Activated naive CD4-positive, alpha-beta T cell treated with anti-CD3 and anti-CD28 coated beads, Interleukin-2, amount 10 ng/mL, durations not matched to agents 7 days and 5 days (primary cell): ENCODE measurements around the gene UBAP1L.
A peak's percentile ranks its signal among the peaks of the same experiment; 100 is the strongest.

Experiments
- CTCF ChIA-PET: fragments of 350-600 bp; sonication (Branson Sonifier 250); formaldehyde crosslinking; loops from one replicate; lab custom pipeline; 2021; ENCODE audit warnings: antibody characterized with exemption; lab: Charles Lee
- DNase-seq: peaks from one replicate; pipeline ENCODE4 v3.0.0-alpha.2; 2020
- H3K27ac Mint-ChIP-seq: one replicate; pipeline ENCODE4 v1.8.0; 2021; ENCODE audit warnings: mild to moderate bottlenecking, moderate library complexity, mixed read lengths
- H3K27me3 Mint-ChIP-seq: one replicate; pipeline ENCODE4 v1.8.0; 2021; ENCODE audit warnings: mild to moderate bottlenecking, mixed read lengths
- H3K36me3 Mint-ChIP-seq: one replicate; pipeline ENCODE4 v1.8.0; 2021; ENCODE audit warnings: mixed read lengths
- H3K4me1 Mint-ChIP-seq: one replicate; pipeline ENCODE4 v1.8.0; 2021; ENCODE audit warnings: mixed read lengths
- H3K4me3 Mint-ChIP-seq: one replicate; pipeline ENCODE4 v1.8.0; 2021; ENCODE audit warnings: mild to moderate bottlenecking, moderate library complexity, mixed read lengths
- H3K9me3 Mint-ChIP-seq: one replicate; pipeline ENCODE4 v1.8.0; 2021; ENCODE audit warnings: mixed read lengths

The UBAP1L gene

DNA sequence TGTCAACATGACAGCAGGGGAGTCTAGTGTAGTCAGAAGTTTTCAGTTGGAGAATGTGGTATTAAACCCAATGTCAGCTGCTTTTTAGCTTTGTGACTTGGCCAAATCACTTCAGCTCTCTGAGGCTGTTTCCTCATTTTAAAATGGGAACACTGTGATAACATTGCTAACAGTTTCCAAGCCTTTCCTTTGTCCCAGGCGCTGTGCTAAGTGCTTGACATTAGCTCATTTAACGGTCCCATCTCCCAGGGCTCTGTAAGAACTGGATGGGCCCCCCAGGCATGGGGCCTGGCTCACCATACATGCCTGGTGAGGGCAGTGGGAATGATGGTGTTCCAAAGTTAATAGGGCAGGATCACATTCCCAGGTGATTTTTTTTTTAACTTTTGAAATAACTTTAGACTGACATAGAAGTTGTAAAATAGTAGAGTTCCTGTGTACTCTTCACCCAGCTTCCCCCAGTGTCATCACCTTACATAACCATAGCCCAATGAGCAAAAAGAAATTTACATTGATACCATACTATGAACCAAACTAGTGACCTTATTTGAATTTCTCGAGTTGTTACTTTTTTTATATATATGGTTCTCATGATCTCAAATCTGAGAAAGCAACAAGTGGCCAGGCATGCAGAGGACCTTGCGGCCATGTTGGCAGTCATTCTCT is 54.9 kb downstream of the UBAP1L start:
- Mint-ChIP-seq H3K4me1 (peaks cover 3% of the 10 kb centered on the region), H3K9me3 (no peaks in the 10 kb centered on the region), H3K27ac (no peak overlapping the region), H3K36me3 (no peaks in the 10 kb centered on the region), H3K4me3 (no peak overlapping the region), H3K27me3 (peaks cover 38% of the 10 kb centered on the region)
- CTCF ChIA-PET, result interaction anchor here (0.9 kb wide), 1 partner anchor 41 kb away, joined by 3 read pairs; no protein-coding TSS in a partner anchor
- no peak for DNase-seq

DNA sequence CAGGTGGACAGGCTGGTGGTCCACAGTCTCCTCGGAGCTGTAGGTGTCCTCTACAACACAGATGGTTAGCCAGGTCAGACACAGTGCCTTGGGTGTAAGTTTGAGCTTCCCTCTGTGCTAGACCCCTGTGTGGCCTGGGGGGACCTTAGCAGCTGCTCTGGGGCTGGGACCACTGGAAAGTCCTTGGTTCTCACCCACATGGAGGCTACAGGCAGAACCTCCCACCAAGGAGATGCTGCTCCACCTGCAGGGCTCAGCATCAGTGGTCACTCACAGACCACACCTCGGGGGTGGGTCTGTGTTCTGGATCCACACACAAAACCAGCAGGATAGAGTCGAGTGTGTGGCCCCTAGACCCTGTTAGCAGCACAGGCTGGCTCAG is 55.6 kb downstream of the UBAP1L start:
- CTCF ChIA-PET, result no interaction called here
- Mint-ChIP-seq H3K27ac (no peak overlapping the region), H3K9me3 (no peaks in the 10 kb centered on the region), H3K27me3 (peaks cover 31% of the 10 kb centered on the region), H3K4me3 (no peak overlapping the region), H3K36me3 (no peaks in the 10 kb centered on the region), H3K4me1 (peaks cover 3% of the 10 kb centered on the region)
- DNase-seq, result no peak

DNA sequence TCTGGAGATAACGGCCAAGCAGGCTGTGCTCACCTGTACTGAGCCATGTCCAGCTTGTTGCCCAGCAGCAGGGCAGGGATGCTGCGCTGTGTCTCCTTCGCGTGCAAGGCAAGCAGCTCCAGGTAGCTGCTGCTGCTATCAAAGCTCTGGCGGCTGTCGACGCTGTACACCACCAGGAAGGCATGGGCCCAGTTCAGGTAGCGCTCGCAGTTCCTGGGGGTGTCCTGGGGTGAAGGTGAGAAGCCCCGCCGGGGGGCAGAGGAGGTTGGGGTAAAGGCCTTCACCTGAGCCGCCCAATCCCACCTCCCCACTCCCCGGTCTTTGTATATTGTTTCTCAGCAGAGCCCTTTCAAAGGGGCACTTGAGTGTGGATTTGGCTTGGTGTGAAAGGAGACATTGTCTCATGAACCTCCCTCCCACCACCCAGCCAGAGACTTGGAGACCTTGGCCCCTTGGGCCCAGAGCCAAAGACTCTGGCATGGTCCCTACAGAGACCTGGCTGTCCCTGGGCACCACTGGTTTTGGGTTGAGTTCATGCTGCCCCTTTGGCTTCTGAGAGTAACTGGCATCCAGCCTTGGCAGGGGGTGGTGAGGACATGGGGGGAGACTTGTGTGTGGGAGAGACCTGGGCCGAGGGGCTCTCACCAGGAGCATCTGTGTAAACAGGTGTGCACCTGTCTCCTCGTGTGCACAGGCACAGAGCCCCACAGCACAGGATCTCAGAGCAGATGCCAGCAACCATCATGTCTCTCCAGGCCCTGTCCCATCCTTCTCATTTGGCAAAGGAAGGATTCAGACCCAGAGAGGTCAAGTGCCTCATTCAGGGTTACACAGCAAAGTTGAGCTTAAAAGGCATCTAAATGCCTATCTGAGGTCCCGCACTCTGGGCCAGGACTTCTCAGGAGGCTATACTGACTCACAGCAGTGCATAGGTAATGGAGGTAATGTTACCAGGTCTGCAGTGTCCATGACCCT is 56.3 kb downstream of the UBAP1L start:
- Mint-ChIP-seq H3K4me3 (no peak overlapping the region), H3K27ac (no peak overlapping the region)

DNA sequence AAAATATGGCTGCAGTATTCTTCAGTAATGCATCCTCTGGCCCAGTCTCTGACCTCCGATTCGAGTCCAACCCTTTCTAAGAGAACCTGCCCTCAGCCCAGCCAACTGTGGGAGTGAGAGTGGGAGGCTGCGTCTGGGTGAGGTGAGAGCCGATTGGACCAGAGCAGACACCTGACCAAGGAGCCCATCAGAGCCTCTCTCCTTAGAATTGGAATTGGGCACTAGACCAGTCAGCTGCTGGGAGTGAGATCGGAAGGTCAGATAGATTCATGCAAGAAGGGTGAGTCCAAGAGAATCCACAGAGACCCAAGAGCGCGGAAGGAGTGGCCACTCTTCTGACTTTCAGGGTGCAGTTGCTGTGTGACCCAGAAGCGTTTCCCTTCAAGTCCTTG is 57.5 kb downstream of the UBAP1L start:
- CTCF ChIA-PET, result no interaction called here
- DNase-seq, result no peak
- peaks cover 18% of the 10 kb centered on the region for H3K27me3 Mint-ChIP-seq
- no peaks in the 10 kb centered on the region for H3K36me3 Mint-ChIP-seq
- peaks cover 3% of the 10 kb centered on the region for H3K4me1 Mint-ChIP-seq
- no peaks in the 10 kb centered on the region for H3K9me3 Mint-ChIP-seq
- peak overlapping the region; percentile 39 for H3K27ac Mint-ChIP-seq
- no peak overlapping the region for H3K4me3 Mint-ChIP-seq

More for the DNA sequence above, 56.3 kb downstream of the UBAP1L start:
- no peaks in the 10 kb centered on the region for H3K36me3 Mint-ChIP-seq
- DNase-seq, result no peak
- H3K4me1 Mint-ChIP-seq, result peaks cover 3% of the 10 kb centered on the region
- H3K9me3 Mint-ChIP-seq, result no peaks in the 10 kb centered on the region
- peaks cover 30% of the 10 kb centered on the region for H3K27me3 Mint-ChIP-seq
- CTCF ChIA-PET, result no interaction called here

DNA sequence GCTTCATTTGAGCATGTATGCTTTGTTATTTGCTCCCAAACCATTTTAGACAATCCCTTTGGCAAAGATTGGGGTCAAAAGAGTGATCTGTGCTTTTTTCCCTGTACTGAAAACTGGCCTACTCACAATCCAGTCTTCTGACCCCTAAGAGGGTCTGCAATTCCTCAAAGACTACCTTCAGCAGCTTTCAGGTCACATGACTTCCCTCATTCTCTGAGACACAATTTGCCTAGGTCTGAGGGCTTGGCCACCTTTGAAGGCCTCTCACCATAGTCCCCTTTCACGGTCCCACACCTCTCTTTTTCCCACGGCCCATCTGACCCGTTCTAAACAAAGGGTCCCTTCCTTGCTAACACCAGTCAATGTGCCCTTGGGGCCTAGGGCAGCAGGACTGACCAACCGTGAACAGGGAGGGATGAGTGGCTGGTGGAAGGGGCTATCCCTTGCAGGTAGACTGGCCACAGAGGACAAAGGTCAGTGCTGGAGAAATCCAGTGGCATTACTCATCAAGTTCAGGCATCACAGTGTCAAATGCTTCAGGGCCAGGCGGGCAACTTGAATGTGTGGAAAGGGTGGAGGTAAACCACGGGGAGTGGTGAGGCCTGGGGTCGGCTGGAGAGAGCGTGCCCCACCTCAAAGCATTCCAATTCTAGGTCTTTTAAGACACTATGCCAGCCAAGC is 58.0 kb downstream of the UBAP1L start:
- peaks cover 3% of the 10 kb centered on the region for H3K4me1 Mint-ChIP-seq
- H3K27ac Mint-ChIP-seq, result no peak overlapping the region
- no peak overlapping the region for H3K4me3 Mint-ChIP-seq
- CTCF ChIA-PET, result interaction anchor here (0.9 to 5.5 kb wide), 6 partner anchors 9 to 242 kb away, joined by 3 to 31 read pairs (median 18); partner anchors contain the start of gene KBTBD13
- no peaks in the 10 kb centered on the region for H3K9me3 Mint-ChIP-seq
- H3K36me3 Mint-ChIP-seq, result no peaks in the 10 kb centered on the region
- peaks cover 18% of the 10 kb centered on the region for H3K27me3 Mint-ChIP-seq
- no peak for DNase-seq

DNA sequence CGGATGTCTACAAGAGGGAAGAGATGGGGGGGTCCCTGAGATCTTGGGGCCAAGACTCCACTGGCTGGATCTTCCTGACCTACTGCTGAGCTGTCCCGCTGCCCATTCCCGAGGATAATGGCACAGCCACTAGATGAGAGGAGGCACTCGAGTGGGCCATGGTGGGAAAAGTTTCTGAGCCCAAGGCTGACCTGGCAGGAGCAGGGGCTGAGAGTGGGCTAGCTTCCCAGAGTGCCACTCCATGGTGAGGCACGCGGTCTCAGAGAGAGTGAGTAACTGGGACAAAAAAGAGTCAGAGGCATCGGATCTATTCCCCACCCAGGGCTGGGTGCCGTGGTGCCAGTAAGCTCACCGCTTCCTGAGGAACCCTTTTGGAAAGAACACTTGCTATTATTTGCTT is 58.9 kb downstream of the UBAP1L start:
- H3K27ac Mint-ChIP-seq, result no peak overlapping the region
- H3K27me3 Mint-ChIP-seq, result peaks cover 18% of the 10 kb centered on the region
- H3K9me3 Mint-ChIP-seq, result no peaks in the 10 kb centered on the region
- H3K36me3 Mint-ChIP-seq, result no peaks in the 10 kb centered on the region
- H3K4me3 Mint-ChIP-seq, result no peak overlapping the region
- CTCF ChIA-PET, result interaction anchor here (0.7 to 5.5 kb wide), 9 partner anchors 8 to 249 kb away, joined by 3 to 31 read pairs (median 7); partner anchors contain the start of gene KBTBD13
- peaks cover 3% of the 10 kb centered on the region for H3K4me1 Mint-ChIP-seq
- no peak for DNase-seq

DNA sequence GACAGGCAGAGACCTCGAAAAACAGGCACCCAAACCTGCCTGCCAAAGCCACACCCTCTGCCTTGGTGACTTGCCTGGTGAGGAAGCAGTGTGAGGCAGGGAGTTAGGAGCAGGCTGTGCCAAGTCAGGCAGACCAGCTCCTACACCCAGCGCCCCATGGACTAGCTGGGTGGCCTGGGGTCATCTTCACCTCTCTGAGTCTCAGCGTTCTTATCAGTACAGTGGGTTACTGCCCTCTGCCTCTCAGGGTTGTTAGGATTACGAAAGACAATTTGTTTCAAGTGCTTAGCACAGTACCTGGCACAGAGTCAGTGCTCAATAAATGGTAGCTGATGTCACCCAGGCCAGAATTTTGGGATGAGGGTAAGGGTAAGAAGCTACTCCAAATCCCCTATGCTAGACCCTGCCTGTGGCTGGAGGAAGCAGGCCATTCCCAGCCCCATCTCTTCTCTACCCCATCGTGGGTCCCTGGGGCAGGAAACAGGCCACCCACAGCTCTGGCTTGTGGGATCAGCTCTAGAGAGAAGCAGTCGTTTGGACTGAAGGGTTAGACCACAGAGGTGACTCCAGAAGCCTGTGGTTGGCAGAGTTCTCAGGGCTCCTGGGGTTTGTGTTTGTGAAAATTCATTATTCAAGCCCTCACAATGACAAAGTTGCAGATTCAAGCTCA is 59.7 kb downstream of the UBAP1L start:
- no peaks in the 10 kb centered on the region for H3K9me3 Mint-ChIP-seq
- CTCF ChIA-PET, result interaction anchor here (0.6 to 5.5 kb wide), 16 partner anchors 9 to 243 kb away, joined by 3 to 31 read pairs (median 4); partner anchors contain the start of gene KBTBD13
- H3K27me3 Mint-ChIP-seq, result peaks cover 15% of the 10 kb centered on the region
- no peaks in the 10 kb centered on the region for H3K36me3 Mint-ChIP-seq
- DNase-seq, result no peak
- peaks cover 3% of the 10 kb centered on the region for H3K4me1 Mint-ChIP-seq
- H3K4me3 Mint-ChIP-seq, result no peak overlapping the region
- no peak overlapping the region for H3K27ac Mint-ChIP-seq

DNA sequence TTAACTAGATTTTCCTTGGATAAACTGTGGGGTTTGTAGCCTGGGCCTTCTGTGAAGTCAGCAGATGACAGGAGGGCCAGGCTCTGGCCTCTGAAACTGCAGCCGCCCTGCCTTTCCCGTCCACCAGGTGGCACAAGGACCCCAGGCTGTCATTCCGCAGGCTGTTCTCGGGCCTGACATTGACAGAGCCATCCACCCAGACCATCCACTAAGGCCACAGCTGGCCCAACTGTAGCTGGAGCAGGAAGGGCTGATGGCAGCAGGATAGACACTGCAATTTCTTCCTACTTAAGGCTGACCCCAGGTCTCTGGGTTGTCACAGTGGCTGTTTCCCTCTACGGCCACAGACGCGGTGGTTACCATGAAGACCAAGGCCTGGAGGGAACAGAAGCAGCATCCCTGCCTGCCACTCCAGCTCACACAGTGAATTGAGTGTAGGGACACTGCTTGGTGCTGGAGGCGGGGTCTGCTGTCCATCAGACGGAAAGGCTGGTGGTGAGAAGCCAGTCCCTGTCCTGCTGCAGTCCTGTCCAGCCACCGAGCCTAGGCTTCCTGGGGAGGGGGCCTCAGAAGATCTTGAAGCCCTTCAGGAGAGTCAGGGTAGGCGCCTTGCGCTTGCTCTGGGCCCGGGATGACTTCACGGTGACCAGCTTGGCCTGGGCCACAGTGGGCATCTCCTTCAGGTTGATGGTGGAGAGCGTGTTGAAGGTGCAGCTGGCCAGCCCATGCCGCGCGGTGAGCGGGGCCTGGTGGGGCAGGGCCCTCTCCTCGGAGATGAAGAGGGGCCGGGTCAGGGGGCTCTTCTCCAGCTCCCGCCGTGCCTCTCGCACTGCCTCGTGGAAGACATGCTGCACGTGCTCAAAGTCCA is 60.4 kb downstream of the UBAP1L start:
- CTCF ChIA-PET, result interaction anchor here (0.5 to 5.5 kb wide), 15 partner anchors 9 to 619 kb away, joined by 3 to 31 read pairs (median 5); partner anchors contain the start of gene KBTBD13
- H3K27me3 Mint-ChIP-seq, result peaks cover 20% of the 10 kb centered on the region

DNA sequence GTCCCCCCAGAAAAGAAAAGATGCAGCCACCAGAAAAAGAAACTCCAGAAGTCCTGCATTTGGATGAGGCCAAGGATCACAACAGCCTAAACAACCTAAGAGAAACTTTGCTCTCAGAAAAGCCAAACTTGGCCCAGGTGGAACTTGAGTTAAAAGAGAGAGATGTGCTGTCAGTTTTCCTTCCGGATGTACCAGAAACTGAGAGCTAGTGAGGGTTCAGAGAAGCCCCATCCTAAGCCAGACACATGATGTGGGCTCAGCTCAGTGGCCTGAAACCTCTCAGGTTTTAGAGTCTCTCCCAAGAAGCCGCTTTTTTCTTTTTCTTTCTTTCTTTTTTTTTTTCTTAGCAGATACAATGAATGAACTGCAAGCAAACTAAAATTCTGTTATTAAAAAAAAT is 62.0 kb downstream of the UBAP1L start:
- Mint-ChIP-seq H3K36me3 (no peaks in the 10 kb centered on the region), H3K9me3 (no peaks in the 10 kb centered on the region), H3K27ac (no peak overlapping the region), H3K27me3 (peaks cover 21% of the 10 kb centered on the region), H3K4me1 (peaks cover 15% of the 10 kb centered on the region), H3K4me3 (no peak overlapping the region)
- DNase-seq, result no peak
- CTCF ChIA-PET, result interaction anchor here (0.9 to 5.5 kb wide), 6 partner anchors 10 to 246 kb away, joined by 3 to 31 read pairs (median 21); partner anchors contain the start of gene KBTBD13

More for the DNA sequence above, 60.4 kb downstream of the UBAP1L start:
- DNase-seq, result peak; percentile 74
- H3K9me3 Mint-ChIP-seq, result no peaks in the 10 kb centered on the region
- H3K27ac Mint-ChIP-seq, result no peak overlapping the region
- H3K4me1 Mint-ChIP-seq, result peaks cover 10% of the 10 kb centered on the region
- no peak overlapping the region for H3K4me3 Mint-ChIP-seq
- H3K36me3 Mint-ChIP-seq, result no peaks in the 10 kb centered on the region

DNA sequence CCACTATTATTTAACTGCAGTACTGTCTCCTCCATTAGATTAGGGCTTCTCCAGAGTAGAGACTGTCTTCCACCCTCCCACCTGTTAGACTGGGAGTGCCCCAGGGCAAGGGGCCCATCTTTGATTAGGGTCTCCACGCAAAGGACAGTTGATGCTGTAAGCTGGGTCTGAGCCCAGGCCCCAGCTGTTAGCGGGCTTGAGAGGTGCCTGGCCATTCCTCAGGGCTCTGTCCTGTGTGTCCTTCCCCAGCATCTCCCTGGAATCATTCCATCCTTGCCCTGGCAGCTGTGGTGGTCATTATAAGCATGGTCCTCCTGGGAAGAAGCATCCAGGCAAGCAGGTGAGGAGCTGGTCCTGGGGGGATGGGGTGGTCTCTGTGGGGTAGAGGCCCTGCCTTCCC is 63.7 kb downstream of the UBAP1L start:
- Mint-ChIP-seq H3K4me3 (no peak overlapping the region), H3K27me3 (peaks cover 21% of the 10 kb centered on the region), H3K4me1 (peaks cover 15% of the 10 kb centered on the region), H3K36me3 (no peaks in the 10 kb centered on the region), H3K27ac (no peak overlapping the region), H3K9me3 (no peaks in the 10 kb centered on the region)
- no peak for DNase-seq
- CTCF ChIA-PET, result interaction anchor here (0.8 to 5.5 kb wide), 5 partner anchors 10 to 247 kb away, joined by 3 to 31 read pairs (median 4); no protein-coding TSS in a partner anchor

DNA sequence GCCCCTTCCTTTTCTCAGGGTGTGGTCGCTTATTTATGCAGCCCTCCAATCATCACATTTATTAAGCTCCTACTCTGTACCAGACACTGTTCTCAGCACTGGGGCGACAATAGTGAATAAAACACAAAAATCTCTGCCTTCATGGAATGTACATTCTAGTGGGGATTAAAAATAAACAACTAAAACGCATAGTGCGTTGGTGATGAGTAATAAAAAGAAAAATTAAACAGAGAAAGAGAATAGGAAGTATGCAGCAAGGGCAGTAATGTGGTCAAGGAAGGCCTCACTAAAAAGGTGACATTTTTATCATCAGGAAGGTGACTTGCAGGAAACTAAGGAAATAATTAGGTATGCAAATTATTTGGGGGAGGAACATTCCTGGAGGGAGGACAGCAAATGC is 64.7 kb downstream of the UBAP1L start:
- peaks cover 13% of the 10 kb centered on the region for H3K4me1 Mint-ChIP-seq
- H3K9me3 Mint-ChIP-seq, result no peaks in the 10 kb centered on the region
- no peaks in the 10 kb centered on the region for H3K36me3 Mint-ChIP-seq
- no peak overlapping the region for H3K27ac Mint-ChIP-seq
- no peak overlapping the region for H3K4me3 Mint-ChIP-seq
- no peak for DNase-seq
- peaks cover 19% of the 10 kb centered on the region for H3K27me3 Mint-ChIP-seq
- CTCF ChIA-PET, result interaction anchor here (1.7 to 1.8 kb wide), 2 partner anchors 12 to 28 kb away, joined by 4 to 6 read pairs; no protein-coding TSS in a partner anchor

DNA sequence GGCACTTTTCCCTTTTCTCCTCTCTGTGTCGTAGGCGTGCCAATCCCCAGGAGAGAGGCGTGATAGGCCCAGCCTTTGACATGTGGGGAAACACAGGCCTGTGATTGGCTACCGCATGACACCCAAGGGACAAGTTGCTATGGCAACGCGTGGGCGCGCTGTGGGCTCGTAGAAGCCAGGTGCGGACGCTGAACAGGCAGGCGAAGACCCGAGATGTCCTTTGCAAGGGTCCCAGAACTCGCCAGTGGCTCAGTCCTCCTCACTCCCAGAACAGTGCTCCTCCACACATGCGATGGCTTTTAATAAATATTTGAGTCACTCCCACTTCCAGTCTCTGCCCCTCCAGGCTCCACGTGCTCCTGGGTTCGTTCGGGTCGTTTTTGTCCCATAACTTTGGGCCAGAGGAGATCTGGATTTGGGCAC is 65.6 kb downstream of the UBAP1L start:
- Mint-ChIP-seq H3K27me3 (peaks cover 25% of the 10 kb centered on the region), H3K9me3 (no peaks in the 10 kb centered on the region), H3K36me3 (no peaks in the 10 kb centered on the region), H3K4me3 (peak overlapping the region; percentile 44), H3K27ac (no peak overlapping the region), H3K4me1 (peaks cover 13% of the 10 kb centered on the region)
- DNase-seq, result peak; percentile 92
- CTCF ChIA-PET, result interaction anchor here (1.7 to 1.8 kb wide), 2 partner anchors 11 to 29 kb away, joined by 4 to 6 read pairs; no protein-coding TSS in a partner anchor
